GM04503 (cell line): ENCODE data around the gene TPK1.
"Not testable (repeated sequence)": the region's sequence is repeated elsewhere in the genome, so short reads cannot be mapped to it uniquely, and the experiment has no call there.

Experiments used
- DNase-seq: peaks from one replicate; pipeline ENCODE4 v3.0.0-alpha.2; 2012; ENCODE audit warnings: low read depth

TPK1 gene

GRCh38 chr7:144629598-144629997 is 206.3 kb downstream of the TPK1 start:
- no peak for DNase-seq

GRCh38 chr7:144629011-144629410 is 206.8 kb downstream of the TPK1 start:
- no peak for DNase-seq

- DNase-seq = no peak
Observed at GRCh38 chr7:144628176-144628575, 207.7 kb downstream of the TPK1 start.

GRCh38 chr7:144622745-144623144 is 213.1 kb downstream of the TPK1 start:
- no peak for DNase-seq

- DNase-seq = no peak
Observed at GRCh38 chr7:144606261-144606660, 229.6 kb downstream of the TPK1 start.

GRCh38 chr7:144596953-144597352 is 238.9 kb downstream of the TPK1 start:
- no peak for DNase-seq

- DNase-seq = no peak
Observed at GRCh38 chr7:144594580-144594979, 241.3 kb downstream of the TPK1 start.

- DNase-seq = no peak
Observed at GRCh38 chr7:144588559-144589051, 247.2 kb downstream of the TPK1 start.

- DNase-seq = no peak
Observed at GRCh38 chr7:144587701-144588100, 248.2 kb downstream of the TPK1 start.

- no peak for DNase-seq
Observed at GRCh38 chr7:144584726-144585125, 251.1 kb downstream of the TPK1 start.

GRCh38 chr7:144579687-144580086 is 256.2 kb downstream of the TPK1 start:
- DNase-seq = no peak

GRCh38 chr7:144575456-144575855 is 260.4 kb downstream of the TPK1 start:
- no peak for DNase-seq

- not testable (repeated sequence) for DNase-seq
Observed at GRCh38 chr7:144574753-144575152, 261.1 kb downstream of the TPK1 start.

GRCh38 chr7:144568233-144568632 is 267.6 kb downstream of the TPK1 start:
- DNase-seq = no peak

GRCh38 chr7:144565586-144565985 is 270.3 kb downstream of the TPK1 start:
- DNase-seq = no peak

GRCh38 chr7:144549861-144550260 is 286.0 kb downstream of the TPK1 start:
- DNase-seq = no peak

- DNase-seq = no peak
Observed at GRCh38 chr7:144548556-144548955, 287.3 kb downstream of the TPK1 start.

GRCh38 chr7:144547888-144548287 is 288.0 kb downstream of the TPK1 start:
- DNase-seq = no peak

GRCh38 chr7:144546782-144547181 is 289.1 kb downstream of the TPK1 start:
- no peak for DNase-seq

- DNase-seq = no peak
Observed at GRCh38 chr7:144545330-144545729, 290.5 kb downstream of the TPK1 start.

GRCh38 chr7:144534655-144535395 is 301.0 kb downstream of the TPK1 start:
- no peak for DNase-seq

GRCh38 chr7:144534196-144534595 is 301.7 kb downstream of the TPK1 start:
- no peak for DNase-seq

- DNase-seq = no peak
Observed at GRCh38 chr7:144531181-144531580, 304.7 kb downstream of the TPK1 start.

GRCh38 chr7:144529269-144529926 is 306.5 kb downstream of the TPK1 start:
- no peak for DNase-seq
